HL-60/S4 (cell line): Measurements from ENCODE around the gene HSPA1B.
"Not testable (repeated sequence)": the region's sequence is repeated elsewhere in the genome, so short reads cannot be mapped to it uniquely, and the experiment has no call there.

Experiments
- in situ Hi-C: fragments of 300-500 bp; cut with MboI; formaldehyde crosslinking; loops from 2 replicates; pipeline ENCODE4 v1.14.3; 2022; ENCODE audit warnings: low sequenced_read_pairs

HSPA1B gene

DNA sequence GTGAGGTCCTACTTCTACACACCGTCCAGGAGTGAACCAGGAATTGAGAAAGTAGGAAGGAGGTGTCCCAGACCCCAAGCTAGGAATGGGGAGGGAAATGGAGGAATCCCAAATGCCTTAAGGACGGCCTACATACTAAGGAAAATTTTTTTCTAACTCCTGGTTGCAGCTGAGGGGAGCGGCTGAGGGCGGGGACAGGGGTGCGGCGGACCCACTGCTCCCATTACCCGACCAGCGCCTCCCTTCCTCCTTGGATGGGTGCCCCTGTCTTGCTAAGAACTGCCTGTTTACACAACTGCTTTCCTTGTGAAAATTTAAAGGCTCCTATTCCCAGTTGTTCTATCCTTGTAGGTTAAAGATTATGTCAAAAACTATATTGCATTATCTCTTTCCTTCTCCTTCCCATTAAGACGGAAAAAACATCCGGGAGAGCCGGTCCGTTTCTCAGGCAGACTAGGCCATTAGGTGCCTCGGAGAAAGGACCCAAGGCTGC is 699 bp upstream of the HSPA1B start:
- in situ Hi-C loops, result no loop called here

DNA sequence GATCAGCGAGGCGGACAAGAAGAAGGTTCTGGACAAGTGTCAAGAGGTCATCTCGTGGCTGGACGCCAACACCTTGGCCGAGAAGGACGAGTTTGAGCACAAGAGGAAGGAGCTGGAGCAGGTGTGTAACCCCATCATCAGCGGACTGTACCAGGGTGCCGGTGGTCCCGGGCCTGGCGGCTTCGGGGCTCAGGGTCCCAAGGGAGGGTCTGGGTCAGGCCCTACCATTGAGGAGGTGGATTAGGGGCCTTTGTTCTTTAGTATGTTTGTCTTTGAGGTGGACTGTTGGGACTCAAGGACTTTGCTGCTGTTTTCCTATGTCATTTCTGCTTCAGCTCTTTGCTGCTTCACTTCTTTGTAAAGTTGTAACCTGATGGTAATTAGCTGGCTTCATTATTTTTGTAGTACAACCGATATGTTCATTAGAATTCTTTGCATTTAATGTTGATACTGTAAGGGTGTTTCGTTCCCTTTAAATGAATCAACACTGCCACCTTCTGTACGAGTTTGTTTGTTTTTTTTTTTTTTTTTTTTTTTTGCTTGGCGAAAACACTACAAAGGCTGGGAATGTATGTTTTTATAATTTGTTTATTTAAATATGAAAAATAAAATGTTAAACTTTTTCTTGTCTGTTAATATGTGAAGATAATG is 2.2 kb downstream of the HSPA1B start:
- in situ Hi-C loops, result no loop called here

DNA sequence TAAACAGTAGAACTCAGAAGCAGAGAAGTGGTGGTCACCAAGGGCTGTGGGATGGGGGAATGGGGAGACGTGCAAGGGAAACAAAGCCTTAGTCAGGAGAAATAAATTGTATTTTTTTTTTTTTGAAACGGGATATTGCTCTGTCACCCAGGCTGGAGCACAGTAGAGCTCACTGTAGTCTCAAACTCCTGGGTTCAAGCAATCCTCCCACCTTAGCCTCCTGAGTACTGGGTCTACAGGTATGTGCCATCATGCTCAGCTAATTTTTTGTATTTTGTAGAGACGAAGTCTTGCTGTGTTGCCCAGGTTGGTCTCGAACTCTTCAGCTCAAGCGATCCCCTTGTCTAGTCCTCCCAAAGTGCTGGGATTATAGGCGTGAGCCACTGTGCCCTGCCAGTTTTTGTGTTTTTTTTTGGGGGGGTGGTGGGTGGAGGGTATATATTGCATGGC is 3.4 kb downstream of the HSPA1B start:
- in situ Hi-C loops, result no loop called here

DNA sequence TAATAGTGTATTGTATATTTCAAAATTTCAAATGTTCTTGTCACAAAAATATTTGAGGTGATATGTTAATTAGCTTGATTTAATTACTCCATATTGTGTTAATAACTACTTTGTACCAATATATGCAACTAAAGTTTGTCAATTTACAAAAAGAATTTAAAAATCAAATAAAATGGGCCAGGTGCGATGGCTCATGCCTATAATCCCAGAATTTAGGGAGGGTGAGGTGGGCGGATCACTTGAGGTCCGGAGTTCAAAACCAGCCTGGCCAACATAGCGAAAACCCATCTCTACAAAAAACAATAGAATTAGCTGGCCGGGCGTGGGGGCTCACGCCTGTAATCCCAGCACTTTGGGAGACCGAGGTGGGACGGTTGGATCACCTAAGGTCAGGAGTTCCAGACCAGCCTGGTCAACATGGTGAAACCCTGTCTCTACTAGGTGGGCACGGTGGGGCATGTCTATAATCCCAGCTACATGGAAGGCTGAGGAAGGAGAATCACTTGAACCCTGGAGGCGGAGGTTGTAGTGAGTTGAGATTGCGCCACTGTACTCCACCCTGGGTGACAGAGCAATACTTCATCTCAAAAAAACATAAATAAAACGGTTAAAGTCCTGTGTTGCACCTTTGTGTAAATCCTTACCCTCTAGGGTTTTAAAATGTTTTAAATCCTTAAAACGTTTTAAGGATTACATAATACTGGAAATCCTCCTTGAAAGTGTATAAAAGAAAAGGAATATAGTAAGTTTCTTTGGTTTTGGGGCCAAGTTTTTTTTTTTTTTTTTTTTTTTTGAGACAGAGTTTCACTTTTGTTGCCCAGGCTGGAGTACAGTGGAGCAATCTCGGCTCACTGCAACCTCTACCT is 4.0 kb downstream of the HSPA1B start:
- in situ Hi-C loops, result no loop called here

DNA sequence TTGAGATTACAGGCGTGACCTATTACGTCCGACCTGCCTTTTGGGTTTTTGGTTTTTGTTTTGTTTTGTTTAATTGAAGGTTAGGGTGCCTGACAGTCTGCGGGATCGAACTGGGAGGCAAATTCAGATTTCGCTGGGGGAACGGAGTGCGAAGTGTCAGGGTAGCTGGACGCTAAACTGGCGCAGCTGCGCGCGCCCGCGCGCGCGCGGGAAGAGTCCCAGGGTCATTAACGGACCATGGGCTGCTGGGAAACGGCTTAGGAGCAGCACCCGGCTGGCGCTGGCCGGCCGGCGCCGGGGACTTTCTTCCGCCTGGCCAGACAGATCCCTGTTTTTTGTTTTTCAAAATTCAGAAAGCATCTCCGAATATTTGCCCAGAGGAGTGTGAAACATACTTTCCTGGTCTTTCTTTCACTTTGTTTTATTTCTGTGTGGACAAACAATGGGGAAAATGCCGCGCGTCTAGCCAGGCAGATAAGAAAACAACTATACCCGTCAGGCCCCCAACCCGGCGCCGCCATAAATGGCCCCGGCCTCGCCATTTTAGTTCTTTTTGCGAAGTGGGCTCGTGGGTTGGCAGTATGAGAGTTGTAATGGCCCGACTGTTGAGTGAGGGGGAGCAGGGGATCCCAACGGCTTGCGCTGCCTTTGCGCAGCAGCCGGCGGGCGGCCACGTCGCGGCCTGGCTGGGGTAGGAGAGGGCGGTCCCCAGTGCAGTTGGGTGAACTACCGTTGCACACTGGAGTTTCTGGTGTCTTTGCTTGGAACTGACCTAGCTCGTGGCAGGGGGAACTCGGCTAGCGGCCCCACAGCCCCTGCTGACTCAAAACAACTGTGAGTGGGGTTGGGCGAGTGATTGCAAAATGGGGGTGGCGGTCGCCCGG is 7.1 kb downstream of the HSPA1B start:
- in situ Hi-C loops, result no loop called here

DNA sequence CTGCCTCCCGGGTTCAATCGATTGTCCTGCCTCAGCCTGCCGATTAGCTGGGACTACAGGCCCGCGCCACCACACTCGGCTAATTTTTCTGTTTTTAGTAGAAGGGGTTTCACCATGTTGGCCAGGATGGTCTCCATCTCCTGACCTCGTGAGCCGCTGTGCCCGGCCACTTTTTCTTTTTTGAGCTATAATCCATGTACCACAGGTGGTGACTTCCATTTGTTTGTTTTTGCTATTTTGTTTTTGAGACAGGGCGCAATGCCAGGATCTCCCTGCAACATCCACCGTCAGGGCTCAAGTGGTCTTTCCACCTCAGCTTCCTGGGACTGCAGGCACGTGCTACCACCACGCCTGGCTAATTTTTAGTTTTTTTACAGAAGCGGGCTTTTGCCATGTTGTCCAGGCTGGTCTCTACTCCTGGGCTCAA is 8.5 kb downstream of the HSPA1B start:
- in situ Hi-C loops, result no loop called here

DNA sequence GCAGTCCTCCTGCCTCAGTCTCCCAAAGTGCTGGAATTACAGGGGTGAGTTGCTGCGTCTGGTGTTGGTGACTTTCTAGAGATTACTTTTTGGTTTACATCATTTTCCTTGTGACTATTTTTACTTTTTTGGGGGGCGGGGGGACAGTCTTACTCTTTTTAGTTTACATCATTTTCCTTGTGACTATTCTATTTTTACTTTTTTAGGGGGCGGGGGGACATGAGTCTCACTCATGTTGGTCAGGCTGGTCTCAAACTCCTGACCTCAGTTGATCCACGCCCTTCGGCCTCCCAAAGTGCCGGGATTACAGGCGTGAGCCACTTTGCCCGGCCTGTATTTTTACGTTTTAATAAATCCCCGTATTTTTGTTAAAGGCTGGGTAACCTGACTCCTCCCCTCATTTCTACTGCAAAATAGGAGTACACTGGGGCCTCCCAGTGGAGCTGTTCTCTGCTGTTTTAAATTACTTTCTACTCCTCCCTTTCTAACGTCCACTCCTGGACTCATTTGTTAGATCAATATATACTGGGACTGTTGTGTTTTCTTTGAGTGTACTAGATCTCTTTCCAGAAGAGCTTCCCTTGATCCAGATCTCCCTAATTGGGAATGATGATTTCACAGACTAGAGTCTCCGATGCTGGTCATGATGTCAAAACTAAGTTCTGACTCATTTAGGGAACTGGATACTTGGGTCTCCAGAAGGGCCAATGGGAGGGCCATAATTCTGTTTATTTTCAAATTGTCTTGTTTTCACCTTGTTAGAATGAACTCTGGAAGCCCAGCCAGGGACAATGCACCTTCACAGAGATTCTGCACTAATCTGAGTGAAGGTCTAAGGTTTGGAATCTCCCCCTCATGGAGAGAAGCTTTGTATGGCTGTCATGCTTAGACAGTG is 9.2 kb downstream of the HSPA1B start:
- in situ Hi-C loops, result no loop called here

DNA sequence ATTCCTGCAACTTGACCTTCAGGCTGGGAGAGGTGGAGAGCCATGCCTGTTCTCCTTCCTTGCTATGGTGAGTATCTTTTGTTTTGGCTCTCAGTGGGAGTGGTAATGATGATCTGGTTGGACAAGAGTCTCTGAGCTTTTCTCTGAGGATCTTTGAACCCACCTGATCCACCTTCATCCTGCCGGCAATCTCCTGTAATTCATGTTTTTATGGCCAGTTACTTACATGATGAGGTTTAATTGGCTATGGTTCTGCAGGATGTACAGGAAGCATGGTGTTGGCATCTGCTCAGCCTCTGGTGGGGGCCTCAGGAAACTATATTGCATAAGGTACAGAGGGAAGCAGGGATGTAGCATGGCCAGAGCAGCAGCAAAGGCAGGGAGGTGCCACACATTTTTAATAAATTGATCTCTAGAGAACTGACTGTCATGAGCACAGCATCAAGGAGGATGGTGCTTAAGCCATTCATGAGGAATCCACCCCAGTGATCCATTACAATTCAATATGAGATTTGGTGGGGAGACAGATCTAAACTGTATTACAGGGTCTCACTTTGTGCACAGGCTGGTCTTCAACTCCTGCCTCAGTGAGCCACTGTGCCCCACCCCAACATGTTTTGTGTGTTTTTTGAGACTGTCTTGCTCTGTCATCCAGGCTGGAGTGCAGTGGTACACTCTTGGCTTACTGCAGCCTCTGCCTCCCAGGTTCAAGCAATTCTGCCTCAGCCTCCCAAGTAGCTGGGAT is 10.0 kb downstream of the HSPA1B start:
- in situ Hi-C loops, result no loop called here

DNA sequence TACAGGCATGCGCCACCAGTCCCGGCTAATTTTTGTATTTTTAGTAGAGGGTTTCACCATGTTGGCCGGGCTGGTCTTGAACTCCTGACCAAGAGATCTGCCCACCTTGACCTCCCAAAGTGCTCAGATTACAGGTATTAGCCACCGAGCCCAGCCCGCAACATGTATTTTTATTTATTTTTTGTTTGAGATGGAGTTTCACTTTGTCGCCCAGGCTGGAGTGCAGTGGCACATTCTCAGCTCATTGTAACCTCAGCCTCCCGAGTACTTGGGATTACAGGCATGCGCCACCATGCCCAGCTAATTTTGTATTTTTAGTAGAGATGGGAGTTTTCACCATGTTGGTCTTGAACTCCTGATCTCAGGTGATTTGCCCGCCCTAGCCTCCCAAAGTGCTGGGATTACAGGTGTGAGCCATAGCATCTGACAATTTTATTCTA is 10.6 kb downstream of the HSPA1B start:
- in situ Hi-C loops, result not testable (repeated sequence)

DNA sequence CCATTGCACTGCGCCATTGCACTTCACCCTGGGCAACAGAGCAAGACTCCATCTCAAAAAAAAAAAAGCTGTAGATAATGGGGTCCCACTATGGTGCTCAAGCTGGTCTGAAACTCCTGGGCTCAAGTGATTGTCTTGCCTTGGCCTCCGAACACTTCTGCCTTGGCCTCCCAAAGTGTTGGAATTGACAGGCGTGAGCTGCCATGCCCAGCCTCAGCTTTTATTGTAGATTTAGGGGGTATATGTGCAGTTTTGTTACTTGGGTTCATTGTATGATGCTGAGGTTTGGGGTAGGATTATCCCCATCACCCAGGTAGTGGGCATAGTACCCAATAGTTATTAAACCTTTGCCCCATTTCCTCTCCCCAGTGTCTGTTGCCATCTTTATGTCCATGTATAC is 11.4 kb downstream of the HSPA1B start:
- in situ Hi-C loops, result no loop called here

DNA sequence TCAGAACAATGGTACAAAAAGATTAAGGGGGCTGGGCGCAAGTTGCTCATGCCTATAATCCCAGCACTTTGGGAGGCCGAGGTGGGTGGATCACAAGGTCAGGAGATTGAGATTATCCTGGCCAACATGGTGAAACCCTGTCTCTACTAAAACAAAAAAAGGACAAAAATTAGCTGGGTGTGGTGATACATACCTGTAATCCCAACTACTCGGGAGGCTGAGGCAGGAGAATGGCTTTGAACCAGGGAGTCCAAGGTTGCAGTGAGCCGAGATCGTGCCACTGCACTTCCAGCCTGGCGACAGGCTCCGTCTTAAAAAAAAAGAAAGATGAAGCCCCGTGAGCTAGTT is 12.2 kb downstream of the HSPA1B start:
- in situ Hi-C loops, result not testable (repeated sequence)

DNA sequence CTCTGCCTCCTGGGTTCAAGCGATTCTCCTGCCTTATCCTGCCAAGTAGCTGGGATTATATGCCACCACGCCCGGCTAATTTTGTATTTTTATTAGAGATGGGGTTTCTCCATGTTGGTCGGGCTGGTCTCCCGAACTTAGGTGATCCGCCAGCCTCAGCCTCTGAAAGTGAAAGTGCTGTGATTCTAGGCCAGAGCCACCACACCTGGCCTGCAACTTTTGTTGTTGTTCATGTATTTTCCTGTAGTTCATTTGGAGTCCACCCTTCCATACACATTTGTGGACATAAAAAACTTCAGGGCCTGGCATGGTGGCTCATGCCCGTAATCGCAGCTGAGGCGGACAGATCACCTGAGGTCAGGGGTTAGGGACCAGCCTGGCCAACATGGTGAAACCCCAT is 14.5 kb downstream of the HSPA1B start:
- in situ Hi-C loops, result no loop called here

DNA sequence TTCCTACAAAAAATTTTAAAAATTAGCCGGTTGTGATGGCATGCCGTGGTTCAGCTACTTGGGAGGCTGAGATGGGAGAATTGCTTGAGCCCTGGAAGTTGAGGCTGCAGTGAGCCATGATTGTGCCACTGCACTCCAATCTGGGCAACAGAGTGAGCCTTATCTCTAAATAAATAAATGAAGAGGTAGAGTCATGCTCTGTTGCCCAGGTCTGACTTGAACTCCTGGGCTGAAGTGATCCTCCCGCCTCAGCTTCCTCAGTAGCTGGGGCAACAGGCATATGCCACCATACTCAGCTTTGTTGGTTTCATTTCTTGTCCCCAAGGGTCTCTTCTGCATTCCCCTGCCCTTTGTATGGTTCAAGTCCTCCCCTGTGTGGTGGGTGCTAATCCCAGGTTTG is 17.0 kb downstream of the HSPA1B start:
- in situ Hi-C loops, result no loop called here

DNA sequence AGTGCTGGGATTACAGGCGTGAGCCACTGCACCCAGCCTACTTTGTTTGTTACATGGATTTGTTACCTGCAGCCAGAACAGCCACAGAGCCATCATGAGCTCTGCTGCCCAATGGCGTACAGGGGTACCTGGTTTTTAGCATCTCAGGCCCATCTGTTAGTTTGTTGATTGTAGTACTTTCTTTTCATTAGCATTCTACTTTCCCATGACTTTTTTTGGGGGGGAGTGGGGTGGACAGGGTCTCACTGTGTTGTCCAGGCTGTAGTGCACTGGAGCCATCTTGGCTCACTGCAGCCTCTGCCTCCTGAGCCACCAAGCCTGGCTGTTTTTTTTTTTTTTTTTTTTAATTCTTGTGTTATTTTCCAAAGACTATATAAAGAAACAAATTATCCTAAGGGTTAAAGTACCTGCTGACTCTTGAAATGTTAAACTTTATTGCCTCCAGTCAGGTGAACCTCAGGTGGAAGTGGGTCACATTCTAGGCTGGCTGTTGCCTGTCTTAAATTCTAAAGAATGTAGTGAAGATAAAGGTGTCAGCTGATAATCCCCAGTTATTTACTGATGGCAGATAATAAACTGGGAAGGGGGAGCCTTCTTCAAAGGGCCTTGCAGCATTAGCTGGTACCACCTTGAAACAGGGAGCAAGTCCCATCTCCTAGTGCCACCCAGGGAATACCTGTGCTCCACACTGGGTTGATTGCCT is 19.9 kb downstream of the HSPA1B start:
- in situ Hi-C loops, result no loop called here

DNA sequence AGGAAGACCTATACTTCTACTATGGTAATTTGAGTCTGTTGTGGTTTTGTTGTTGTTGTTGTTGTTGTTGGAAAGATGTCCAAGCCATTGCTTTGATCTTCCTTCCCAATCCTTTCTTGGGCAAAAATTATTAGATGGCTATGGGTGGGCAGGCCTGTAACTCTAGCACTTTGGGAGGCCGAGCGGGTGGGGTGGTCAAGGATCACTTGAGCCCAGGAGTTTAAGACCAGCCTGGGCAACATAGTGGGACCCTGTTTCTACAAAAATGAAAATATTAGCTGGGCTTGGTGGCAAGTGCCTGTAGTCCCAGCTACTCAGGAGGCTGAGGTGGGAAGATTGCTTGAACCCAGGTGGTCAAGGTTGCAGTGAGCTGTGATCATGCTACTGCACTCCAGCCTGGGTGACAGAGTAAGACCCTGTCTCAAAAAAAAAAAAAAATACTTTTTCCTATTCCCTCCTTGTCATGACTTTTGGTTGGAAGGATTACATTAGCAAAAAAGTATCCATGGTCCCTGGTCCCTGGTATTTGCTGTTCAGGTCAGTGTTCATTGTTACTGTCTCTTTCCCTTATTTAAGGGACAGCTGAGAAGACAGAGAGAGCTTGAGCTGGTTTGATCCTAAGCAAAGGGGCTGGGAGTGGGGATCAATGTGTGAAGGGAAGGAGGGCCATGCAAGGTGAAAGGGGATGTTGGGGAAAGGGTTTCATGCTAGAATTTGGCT is 23.4 kb downstream of the HSPA1B start:
- in situ Hi-C loops, result no loop called here

DNA sequence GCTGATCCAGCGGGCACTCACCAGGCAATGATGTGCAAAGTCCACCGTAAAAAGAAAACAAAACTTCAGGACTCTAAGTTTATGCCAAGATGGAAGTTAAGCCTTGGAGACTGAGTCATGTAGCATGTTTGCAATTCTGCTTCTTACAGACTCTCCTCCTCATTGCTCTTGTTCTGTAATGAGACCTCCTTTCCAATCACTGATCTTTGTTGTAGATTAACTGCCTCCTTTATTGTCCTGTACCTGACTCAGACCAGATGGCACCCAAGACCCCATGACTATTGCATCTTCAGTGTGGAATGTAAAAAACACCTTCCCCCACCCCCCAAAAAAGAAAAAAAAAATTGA is 23.9 kb downstream of the HSPA1B start:
- in situ Hi-C loops, result no loop called here

DNA sequence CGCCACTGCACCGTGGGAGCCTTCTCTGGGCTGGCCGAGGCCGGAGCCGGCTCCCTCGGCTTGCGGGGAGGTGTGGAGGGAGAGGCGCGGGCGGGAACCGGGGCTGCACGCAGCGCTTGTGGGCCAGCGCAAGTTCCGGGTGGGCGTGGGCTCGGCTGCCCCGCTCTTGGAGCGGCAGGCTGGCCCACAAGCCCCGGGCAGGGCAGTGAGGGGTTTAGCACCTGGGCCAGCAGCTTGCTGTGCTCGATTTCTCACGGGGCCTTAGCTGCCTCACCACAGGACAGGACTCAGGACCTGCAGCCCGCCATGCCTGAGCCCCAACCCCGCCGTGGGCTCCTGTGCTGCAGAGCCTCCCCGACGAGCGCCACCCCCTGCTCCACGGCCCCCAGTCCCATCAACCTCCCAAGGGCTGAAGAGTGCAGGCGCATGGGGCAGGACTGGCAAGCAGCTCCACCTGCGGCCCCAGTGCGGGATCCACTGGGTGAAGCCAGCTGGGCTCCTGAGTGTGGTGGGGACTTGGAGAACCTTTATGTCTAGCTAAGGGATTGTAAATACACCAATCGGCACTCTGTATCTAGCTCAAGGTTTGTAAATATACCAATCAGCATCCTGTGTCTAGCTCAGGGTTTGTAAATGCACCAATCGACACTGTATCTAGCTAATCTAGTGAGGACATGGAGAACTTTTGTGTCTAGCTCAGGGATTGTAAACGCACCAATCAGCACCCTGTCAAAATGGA is 24.6 kb downstream of the HSPA1B start:
- in situ Hi-C loops, result not testable (repeated sequence)

DNA sequence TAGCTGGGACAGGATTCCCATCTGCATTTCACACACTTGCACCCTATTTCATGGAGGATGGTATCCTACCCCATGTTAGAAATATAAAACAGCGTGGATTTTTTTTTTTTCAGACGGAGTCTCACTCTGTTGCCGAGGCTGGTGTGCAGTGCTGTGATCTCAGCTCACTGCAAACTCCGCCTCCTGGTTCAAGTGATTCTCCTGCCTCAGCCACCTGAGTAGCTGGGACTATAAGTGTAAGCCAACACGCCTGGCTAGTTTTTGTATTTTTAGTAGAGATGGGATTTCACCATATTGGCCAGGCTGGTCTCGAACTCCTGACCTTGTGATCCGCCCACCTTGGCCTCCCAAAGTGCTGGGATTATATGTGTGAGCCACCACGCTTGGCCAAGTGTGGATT is 30.2 kb downstream of the HSPA1B start:
- in situ Hi-C loops, result not testable (repeated sequence)
